GM06990 (cell line): ENCODE measurements around the gene CAMK2A.

Experiments used
- DNase-seq: peaks from one replicate; pipeline ENCODE4 v3.0.0-alpha.2; 2011; ENCODE audit not compliant: insufficient read length; ENCODE audit errors: extremely low read depth
- H3K27me3 ChIP-seq: replicated peaks from 2 replicates; pipeline ENCODE4 v1.6.0; 2011; ENCODE audit warnings: low read length; ENCODE audit not compliant: control insufficient read depth, insufficient read depth
- H3K36me3 ChIP-seq: 2 replicates; pipeline ENCODE4 v1.5.1; 2011; ENCODE audit warnings: low read length; ENCODE audit not compliant: control insufficient read depth, insufficient read depth
- H3K4me3 ChIP-seq: replicated peaks from 2 replicates; pipeline ENCODE4 v1.5.1; 2011; ENCODE audit warnings: low read depth, mild to moderate bottlenecking, control low read depth, low read length
- TF ChIP-seq, protein P1 (sequence below): IDR thresholded peaks from 2 replicates; pipeline ENCODE4 v1.5.1; 2011; ENCODE audit warnings: low read length, control low read depth, mild to moderate bottlenecking, inconsistent platforms; ENCODE audit not compliant: insufficient read depth, poor library complexity, severe bottlenecking

The CAMK2A gene

DNA sequence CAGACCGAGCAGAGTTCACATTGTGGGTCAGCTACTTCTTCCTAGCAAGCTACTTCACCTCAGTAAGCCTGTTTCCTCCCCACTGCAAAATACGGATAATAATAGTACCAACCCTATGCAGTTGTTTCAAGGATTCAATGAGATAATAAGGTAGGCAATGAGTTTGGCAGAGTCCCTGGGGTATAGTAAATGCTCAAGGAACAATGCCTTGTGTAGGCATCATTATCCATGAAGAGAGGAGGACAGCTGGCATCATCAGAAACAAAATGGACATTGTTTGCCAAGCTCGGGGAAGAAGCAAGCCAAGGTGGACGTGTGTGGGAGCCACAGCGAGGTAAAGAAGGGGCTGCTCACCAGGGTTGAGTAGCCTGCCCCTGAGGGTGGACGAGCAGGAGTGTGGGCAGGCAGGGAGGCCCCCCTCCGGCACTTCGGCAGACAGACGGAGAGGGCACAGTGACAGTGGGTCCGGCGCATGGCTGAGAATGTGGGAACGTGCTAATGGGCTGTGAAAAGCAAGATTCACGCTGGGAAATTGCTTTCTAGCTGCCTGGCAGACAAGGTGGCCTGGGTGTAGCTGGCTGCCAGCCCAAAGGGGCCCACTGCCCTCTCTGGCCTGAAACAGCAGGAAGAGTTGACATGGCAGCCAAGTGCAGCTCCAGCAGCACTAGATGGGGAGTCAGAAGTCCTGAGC lies 10.1 kb downstream of the CAMK2A start:
- peaks cover 5% of the 10 kb centered on the region for H3K27me3 ChIP-seq
- no peak overlapping the region for H3K4me3 ChIP-seq
- TF ChIP-seq, protein P1, sequence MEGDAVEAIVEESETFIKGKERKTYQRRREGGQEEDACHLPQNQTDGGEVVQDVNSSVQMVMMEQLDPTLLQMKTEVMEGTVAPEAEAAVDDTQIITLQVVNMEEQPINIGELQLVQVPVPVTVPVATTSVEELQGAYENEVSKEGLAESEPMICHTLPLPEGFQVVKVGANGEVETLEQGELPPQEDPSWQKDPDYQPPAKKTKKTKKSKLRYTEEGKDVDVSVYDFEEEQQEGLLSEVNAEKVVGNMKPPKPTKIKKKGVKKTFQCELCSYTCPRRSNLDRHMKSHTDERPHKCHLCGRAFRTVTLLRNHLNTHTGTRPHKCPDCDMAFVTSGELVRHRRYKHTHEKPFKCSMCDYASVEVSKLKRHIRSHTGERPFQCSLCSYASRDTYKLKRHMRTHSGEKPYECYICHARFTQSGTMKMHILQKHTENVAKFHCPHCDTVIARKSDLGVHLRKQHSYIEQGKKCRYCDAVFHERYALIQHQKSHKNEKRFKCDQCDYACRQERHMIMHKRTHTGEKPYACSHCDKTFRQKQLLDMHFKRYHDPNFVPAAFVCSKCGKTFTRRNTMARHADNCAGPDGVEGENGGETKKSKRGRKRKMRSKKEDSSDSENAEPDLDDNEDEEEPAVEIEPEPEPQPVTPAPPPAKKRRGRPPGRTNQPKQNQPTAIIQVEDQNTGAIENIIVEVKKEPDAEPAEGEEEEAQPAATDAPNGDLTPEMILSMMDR, result no peak
- H3K36me3 ChIP-seq, result no peaks in the 10 kb centered on the region
- DNase-seq, result no peak

DNA sequence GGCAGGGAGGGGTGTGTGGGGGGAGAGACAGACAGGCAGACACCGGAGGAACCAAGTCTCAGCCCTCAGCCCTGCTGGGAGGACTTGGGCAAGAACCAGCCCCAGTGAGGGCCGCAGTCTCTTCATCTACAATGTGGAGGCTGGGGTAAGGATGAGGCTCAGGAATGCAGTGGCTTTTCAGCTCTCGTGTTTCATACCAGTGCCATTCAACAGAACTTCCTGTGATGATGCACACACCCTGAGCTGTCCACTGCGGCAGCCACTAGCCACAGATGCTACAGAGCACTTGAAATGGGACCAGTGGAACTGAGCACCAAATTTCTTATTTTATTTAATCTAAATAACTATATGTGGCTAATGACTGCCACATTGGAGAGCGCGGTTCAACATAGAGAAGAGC lies 10.7 kb downstream of the CAMK2A start:
- H3K4me3 ChIP-seq, result no peak overlapping the region
- H3K27me3 ChIP-seq, result peaks cover 5% of the 10 kb centered on the region
- TF ChIP-seq, protein P1, result no peak
- H3K36me3 ChIP-seq, result no peaks in the 10 kb centered on the region
- DNase-seq, result no peak

DNA sequence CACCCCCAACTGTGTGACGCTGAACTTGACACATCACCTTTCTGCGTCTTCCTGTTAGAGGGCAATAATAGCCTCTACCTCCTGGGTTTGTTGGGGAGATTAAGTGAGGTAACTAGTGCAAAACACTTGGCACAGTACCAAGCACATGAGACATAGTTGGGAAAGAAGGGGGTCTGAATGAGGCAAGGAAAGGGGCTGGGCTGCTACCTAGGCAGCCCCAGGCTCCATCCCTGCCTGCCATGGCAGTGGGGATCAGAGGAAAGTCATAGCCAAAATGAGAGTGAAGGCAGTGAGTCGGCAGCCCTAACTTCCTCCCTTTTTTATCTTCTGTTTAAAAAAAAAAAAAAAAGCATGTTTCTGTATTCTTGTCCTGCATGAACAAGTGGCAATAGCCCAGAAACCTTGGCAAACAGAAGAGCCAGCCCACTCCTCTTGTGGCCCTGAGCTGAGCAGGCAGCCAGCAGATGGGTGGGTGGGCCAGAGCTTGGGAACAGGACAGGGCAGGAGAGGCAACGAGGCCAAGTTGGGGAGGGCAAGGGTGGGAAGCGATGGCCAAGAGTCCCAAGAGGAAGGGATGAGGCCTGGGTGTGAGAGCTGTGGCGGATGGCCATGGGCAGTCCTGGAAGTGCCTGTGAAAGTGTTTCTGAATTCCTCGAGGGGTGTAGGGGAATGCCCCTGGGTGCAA lies 11.4 kb downstream of the CAMK2A start:
- TF ChIP-seq, protein P1, result no peak
- H3K36me3 ChIP-seq, result no peaks in the 10 kb centered on the region
- DNase-seq, result no peak
- H3K4me3 ChIP-seq, result no peak overlapping the region
- peaks cover 5% of the 10 kb centered on the region for H3K27me3 ChIP-seq

GRCh38 chr5:150277043-150277442 lies 12.5 kb downstream of the CAMK2A start:
- no peak overlapping the region for H3K4me3 ChIP-seq
- peaks cover 5% of the 10 kb centered on the region for H3K27me3 ChIP-seq
- no peaks in the 10 kb centered on the region for H3K36me3 ChIP-seq
- DNase-seq, result no peak
- TF ChIP-seq, protein P1, result no peak

DNA sequence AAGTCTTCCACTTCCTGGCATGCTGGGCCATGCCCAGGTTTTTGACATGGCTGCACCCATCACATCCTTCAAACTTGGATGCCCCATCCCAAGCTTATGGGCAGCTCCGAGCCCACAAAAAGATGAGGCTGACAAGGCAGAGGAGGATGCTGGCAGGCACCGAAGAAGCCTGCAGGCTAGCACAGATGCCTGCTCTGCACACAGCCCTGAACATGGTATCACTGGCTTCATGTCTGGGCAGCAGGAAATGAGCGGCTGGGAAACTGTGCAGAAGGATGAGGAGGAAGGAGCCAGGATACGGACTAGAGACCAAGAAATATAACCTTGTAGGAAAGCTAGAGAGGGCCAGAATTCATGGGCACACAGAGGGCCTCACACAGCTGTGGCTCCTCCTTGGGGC lies 14.8 kb downstream of the CAMK2A start:
- TF ChIP-seq, protein P1, result no peak
- Histone ChIP-seq H3K27me3 (peaks cover 3% of the 10 kb centered on the region), H3K36me3 (no peaks in the 10 kb centered on the region), H3K4me3 (no peak overlapping the region)
- DNase-seq, result no peak
